Panc1 (cell line): Measurements from ENCODE around the gene ZNF43.
"Not testable (repeated sequence)": the region's sequence is repeated elsewhere in the genome, so short reads cannot be mapped to it uniquely, and the experiment has no call there.

ENCODE experiments used
- CTCF ChIP-seq: fragments of 450-650 bp; IDR thresholded peaks from 2 replicates; pipeline ENCODE4 v1.5.1; 2017; ENCODE audit warnings: mild to moderate bottlenecking
- POLR2AphosphoS5 ChIP-seq: IDR thresholded peaks from 2 replicates; pipeline ENCODE4 v1.6.1; 2012; ENCODE audit warnings: mild to moderate bottlenecking, low read depth, low read length, moderate library complexity
- TCF7L2 ChIP-seq: IDR thresholded peaks from 2 replicates; pipeline ENCODE4 v1.6.1; 2011; ENCODE audit warnings: mild to moderate bottlenecking, low read depth, low read length, inconsistent platforms

GRCh38 chr19:21761547-21761946 lies 74.4 kb downstream of the ZNF43 start:
- not testable (repeated sequence) for TF ChIP-seq CTCF, TCF7L2, POLR2AphosphoS5
